DND-41 (cell line): ENCODE measurements around the gene PRODH2.

ENCODE experiments used
- EZH2 ChIP-seq: IDR thresholded peaks from 3 replicates; pipeline ENCODE4 v1.6.1; 2012; ENCODE audit warnings: borderline replicate concordance, low read depth, mild to moderate bottlenecking, moderate library complexity, low read length, inconsistent platforms; ENCODE audit not compliant: severe bottlenecking
- TF ChIP-seq, protein P1 (sequence below): IDR thresholded peaks from 2 replicates; pipeline ENCODE4 v1.5.1; 2012; ENCODE audit warnings: borderline replicate concordance, low read length, moderate library complexity, mild to moderate bottlenecking; ENCODE audit not compliant: poor library complexity, severe bottlenecking; ENCODE audit errors: extremely low read depth

DNA sequence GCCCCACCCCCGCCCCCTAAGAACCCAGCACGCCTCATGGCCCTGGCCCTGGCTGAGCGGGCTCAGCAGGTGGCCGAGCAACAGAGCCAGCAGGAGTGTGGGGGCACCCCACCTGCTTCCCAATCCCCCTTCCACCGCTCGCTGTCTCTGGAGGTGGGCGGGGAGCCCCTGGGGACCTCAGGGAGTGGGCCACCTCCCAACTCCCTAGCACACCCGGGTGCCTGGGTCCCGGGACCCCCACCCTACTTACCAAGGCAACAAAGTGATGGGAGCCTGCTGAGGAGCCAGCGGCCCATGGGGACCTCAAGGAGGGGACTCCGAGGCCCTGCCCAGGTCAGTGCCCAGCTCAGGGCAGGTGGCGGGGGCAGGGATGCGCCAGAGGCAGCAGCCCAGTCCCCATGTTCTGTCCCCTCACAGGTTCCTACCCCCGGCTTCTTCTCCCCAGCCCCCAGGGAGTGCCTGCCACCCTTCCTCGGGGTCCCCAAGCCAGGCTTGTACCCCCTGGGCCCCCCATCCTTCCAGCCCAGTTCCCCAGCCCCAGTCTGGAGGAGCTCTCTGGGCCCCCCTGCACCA is 25.3 kb downstream of the PRODH2 start:
- TF ChIP-seq, protein P1, sequence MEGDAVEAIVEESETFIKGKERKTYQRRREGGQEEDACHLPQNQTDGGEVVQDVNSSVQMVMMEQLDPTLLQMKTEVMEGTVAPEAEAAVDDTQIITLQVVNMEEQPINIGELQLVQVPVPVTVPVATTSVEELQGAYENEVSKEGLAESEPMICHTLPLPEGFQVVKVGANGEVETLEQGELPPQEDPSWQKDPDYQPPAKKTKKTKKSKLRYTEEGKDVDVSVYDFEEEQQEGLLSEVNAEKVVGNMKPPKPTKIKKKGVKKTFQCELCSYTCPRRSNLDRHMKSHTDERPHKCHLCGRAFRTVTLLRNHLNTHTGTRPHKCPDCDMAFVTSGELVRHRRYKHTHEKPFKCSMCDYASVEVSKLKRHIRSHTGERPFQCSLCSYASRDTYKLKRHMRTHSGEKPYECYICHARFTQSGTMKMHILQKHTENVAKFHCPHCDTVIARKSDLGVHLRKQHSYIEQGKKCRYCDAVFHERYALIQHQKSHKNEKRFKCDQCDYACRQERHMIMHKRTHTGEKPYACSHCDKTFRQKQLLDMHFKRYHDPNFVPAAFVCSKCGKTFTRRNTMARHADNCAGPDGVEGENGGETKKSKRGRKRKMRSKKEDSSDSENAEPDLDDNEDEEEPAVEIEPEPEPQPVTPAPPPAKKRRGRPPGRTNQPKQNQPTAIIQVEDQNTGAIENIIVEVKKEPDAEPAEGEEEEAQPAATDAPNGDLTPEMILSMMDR: no peak
- TF ChIP-seq EZH2: no peak
